Limb (tissue), 2 donors: ENCODE measurements around the gene USP14.

ENCODE experiments used
- DNase-seq, 2 donors: peaks; one replicate each; pipeline ENCODE4 v3.0.0-alpha.2; 2016; ENCODE audit errors: extremely low spot score in 2 of 2

Gene USP14

DNA sequence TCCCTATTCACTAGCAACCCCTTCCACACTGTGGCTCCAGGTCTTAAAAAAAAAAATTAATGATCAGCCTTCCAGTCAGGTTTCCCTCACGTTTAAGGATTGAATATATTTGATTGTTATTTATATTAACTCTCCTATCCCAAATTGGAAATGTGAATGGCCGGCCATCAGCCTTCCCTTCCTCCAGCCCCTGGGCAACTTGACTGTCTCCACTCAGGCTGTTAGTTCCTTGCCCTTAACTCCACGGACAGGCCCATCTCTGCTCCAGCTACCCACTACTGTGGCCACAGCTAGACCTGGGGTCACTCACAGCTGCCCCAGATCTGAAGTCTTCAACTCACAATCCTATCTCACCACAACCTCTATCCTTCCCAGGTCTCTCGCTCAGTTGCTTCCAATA lies 69.5 kb downstream of the USP14 start:
- DNase-seq, result no peak

DNA sequence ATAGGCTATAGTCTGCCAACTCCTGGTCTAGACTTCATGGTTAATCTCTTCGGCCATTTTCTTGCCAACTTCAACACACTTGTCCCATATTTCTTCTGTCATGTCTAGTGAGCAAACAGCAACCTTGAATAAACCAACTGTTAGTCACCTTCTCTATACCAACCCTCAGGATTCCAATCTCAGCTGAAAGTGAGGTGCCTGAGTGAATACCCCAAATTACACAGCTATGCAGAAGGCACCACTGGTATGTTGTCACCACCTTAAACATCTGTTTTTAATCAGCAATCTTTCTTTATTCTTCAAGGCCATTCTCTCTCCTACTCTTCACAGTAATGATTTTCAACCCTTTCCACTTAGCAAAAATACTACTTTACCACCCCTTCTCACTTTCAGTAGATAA lies 70.2 kb downstream of the USP14 start:
- DNase-seq, result no peak

DNA sequence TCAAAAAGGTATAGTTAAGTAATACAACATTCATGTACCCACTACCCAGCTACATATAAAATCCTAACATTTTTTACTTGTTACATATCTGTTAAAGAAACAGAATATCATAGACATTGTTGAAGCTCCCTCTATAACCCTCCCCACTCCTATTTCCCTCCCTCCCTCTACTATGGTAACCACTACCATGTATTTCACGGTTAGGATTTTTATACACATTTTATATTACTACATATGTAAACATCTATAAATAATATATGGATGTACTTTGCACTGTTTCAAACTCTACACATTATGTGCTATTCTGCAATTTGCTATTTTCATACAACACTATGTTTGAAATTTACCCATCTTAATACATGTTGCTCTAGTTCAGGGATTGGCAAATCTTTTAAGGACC lies 73.2 kb downstream of the USP14 start:
- no peak for DNase-seq

DNA sequence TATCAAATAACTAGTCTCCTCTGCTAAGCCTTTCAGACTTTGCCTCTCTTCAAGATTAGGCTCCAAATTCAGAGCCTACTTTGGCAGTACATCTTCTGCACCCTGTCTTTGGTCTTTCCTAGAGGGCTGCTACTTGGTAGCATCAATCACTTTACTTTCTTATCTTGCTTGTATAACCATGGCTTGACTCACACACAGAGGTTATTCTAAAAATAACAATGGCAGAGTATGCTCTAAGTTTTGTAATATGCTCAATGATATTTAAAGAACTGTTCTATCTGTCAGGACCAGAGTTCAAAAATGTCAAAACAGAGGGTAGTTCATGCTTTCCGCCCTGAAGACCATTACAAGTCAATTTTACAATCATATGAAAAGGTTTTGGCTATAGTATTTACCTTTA lies 81.8 kb downstream of the USP14 start:
- no peak for DNase-seq

DNA sequence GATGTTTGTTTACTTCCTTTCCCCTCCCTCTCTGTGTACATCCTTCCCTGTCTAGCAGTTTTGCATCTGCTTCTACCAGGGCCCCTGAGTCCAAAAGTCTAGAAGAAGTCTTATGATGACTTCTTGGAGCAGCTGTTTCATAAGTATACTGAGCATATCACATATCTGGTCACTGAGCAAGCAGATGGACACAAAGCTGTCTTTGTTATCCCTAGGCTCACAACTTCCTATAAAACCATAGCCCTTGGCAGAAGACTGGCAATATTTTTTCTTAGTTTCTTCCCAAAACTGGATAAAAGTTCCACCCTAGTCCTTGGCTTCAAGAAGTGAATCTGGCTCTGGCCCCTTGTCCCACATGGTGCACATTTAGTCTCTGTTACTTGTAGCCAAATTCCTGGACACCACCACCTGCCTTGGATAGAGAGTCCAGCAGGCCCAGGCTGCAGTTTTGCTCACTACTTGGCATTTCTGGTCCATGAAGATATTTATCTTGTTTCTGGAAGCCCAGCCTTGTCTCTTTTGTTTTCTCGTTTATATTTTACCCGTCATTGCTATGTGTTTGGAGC lies 87.0 kb downstream of the USP14 start:
- no peak for DNase-seq

DNA sequence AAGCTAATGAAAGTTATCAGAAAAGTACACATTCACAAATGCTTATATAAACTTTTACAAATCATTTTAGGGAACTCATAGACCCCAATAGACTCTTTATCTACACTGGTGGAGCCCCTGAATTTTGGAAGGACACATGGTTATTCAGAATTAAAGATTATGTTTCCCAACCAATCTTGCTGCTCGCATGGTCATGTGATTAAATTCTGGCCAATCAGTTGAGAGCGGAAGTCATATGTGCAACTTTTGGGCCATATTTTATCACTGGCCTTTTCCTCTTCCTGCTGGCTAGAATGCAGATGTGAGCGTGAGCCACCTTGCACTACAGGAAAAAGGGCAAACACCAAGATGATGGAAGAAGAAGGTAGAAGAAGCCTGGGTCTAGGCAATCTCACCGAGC lies 89.7 kb downstream of the USP14 start:
- DNase-seq, result no peak

DNA sequence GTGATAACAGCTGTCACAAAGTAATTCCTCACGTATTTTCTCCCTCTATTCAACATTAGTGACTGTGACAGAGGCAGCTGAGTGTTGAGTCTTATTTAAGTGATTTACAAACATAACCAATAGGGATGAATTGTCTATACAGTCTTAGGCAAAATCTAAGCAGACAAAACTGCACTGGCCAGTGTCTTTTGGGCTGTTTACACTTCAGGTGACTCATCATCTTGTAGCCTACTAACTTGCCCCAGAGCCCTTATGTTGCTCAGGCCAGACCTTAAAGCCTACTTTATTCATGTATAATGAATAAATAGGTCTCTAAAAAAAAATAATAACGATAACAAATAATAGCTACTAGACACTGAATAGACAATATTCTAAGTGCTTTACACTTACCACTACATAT lies 92.3 kb downstream of the USP14 start:
- no peak for DNase-seq

DNA sequence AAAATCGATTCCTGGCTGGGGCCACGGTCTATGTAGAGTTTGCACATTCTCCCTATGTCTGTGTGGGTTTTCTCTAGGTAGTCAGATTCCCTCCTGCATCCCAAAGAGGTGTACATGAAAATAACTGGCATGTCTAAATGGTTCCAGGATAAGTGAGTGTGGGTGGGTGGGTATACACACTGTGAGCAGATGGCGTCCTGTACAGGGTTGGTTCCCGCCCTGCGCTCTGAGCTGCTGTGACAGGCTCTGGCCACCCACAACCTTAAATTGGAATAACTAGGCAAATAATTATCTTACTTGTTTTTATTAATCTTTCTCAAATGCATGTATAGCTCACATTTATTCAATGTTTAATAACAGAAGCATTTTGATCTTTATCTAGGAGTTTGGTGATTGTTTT lies 93.2 kb downstream of the USP14 start:
- no peak for DNase-seq

DNA sequence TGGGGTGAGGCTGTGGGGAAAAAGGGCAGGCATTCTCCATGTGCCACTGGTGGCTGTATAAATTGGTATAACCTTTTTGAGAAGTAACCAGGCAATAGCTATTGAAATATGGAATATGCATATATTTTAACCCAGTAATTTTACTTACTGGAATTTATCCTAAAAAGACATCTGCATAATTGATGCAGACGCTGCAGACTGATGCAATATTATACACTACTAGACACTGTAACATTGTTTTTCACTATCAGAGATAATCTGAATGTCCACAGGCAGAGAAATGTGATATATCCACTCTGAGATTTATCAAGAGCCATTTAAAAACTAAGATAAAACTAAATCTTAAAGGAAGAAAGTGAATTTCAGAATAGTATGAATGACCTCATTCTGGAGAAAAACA lies 94.8 kb downstream of the USP14 start:
- DNase-seq, result no peak

DNA sequence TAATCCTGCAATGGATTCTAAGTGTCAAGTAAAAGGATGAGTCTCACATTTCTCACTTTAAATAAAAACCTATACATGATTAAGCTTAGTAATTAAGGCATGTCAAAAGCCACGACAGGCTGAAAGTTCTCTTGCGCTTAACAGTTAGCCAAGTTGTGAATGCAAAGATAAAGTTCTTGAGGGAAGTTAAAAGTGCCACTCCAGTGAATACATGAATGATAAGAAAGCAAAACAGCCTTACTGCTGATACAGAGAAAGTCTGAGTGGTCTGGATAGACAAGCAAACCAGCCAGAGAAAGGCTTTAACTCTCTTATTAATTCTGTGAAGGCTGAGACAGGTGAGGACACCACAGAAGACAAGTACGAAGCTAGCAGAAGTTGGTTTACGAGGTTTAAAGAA lies 96.8 kb downstream of the USP14 start:
- DNase-seq, result no peak

DNA sequence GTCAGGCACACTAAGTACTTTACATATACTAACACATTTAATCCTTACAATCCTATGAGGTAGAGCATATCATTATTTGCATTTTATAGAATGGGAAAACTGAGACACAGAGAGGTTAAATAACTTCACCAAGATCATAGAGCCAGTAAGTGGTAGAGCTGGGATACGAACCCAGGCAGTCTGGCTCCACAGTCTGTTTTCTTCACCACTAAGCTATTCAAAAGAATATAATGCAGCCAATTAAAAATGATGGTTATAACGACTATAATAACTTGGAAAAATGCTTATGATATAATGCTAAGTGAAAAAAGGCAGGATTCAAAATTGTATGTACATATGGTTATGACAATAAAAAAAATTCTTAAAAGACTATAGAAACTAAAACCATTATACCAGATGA lies 102.2 kb downstream of the USP14 start:
- no peak for DNase-seq

DNA sequence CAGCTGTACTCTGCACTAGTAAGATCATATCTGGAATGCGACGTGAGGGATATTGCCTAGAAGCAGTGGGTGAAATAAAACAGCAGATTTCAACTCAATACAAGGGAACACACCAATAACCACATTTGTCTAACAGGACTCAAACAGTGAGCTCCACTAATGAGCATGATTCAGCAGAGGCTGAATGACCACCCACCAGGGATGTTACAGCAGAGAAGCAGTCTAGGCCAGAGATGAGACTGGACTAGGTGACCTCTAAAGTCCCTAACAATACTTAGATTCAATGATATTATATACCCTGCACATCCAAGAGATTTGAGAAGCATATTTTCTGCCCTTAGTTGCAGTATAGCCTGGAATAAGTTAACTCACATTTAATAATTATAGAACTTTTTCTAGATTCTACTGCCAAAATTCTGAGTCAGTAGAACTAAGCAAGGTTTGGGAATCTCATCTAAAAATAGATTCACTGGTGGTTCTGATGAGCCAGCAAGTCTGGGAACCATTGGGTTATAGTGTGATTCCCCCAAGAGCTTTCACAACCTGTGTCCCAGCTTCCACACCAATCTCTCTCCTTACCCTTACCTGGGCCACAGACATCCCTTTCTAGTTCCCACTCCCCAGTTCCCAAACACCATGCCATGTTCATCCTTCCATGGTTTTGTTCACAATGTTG lies 103.2 kb downstream of the USP14 start:
- no peak for DNase-seq
